C4-2B (cell line): ENCODE measurements around the gene SNAP47.

Source experiments
- CTCF ChIP-seq: fragments of 450-650 bp; conservative IDR thresholded peaks from 2 replicates; pipeline ENCODE4 v1.5.1; 2017; ENCODE audit warnings: mild to moderate bottlenecking
- ZFX ChIP-seq: fragments of 450-650 bp; IDR thresholded peaks from 2 replicates; pipeline ENCODE4 v1.6.1; 2017

- TF ChIP-seq CTCF (no peak), ZFX (no peak)
Observed at GRCh38 chr1:227791425-227792143, 56.3 kb downstream of the SNAP47 start.
